B cell (primary cell): ENCODE results near the gene PRDM15. TPM values are rescaled to one million over a fixed set of nuclear protein-coding genes. Genes with fewer than 3 reads are reported as not detected.

ENCODE experiments used
- ATAC-seq: fragments of 200-7000 bp; cut with Tn5 transposase; one replicate; pipeline ENCODE4 v1.10.0; 2021; ENCODE audit warnings: low read depth, mild to moderate bottlenecking, moderate number of reproducible peaks, moderate library complexity
- CTCF ChIA-PET: fragments of 350-600 bp; sonication (Branson Sonifier 250); formaldehyde crosslinking; loops from one replicate; lab custom pipeline; 2021; ENCODE audit warnings: antibody characterized with exemption, inconsistent platforms; lab: Charles Lee
- POLR2A ChIA-PET: fragments of 350-600 bp; sonication (Branson Sonifier 250); formaldehyde crosslinking; loops from one replicate; lab custom pipeline; 2021; ENCODE audit warnings: antibody characterized with exemption; lab: Charles Lee
- DNase-seq: peaks from one replicate; pipeline ENCODE4 v3.0.0; 2013
- H2AFZ ChIP-seq: 2 replicates; pipeline ENCODE4 v1.6.1; 2012; ENCODE audit warnings: mild to moderate bottlenecking, low read depth, low read length; ENCODE audit not compliant: insufficient read depth, poor library complexity, severe bottlenecking
- H3K27ac ChIP-seq, 2 donors: 1 replicate in 1 of 2; 2 replicates in 1 of 2; pipeline ENCODE4 v1.5.1; 2012 to 2013; ENCODE audit warnings: low read length in 2 of 2, mild to moderate bottlenecking in 2 of 2, moderate library complexity in 1 of 2
- H3K27me3 ChIP-seq, 4 experiments: fragments of 200-600 bp in 1 of 4; sonication (generic) in 1 of 4; replicated peaks in 1 of 4; 1 replicate in 2 of 4; 2 replicates in 2 of 4; pipeline versions ENCODE4 v1.6.1 to v1.7.0; 2013 to 2016; ENCODE audit warnings: low read length in 3 of 4, mild to moderate bottlenecking in 2 of 4, mixed read lengths in 1 of 4, moderate library complexity in 1 of 4; ENCODE audit not compliant: insufficient read depth in 4 of 4, control insufficient read depth in 3 of 4; ENCODE audit errors: control extremely low read depth in 1 of 4
- H3K36me3 ChIP-seq, 2 experiments: replicated peaks in 1 of 2; 1 replicate in 1 of 2; 2 replicates in 1 of 2; pipeline versions ENCODE4 v1.6.1 to v1.7.1; 2013; ENCODE audit warnings: low read length in 1 of 2; ENCODE audit not compliant: insufficient read depth in 2 of 2, control insufficient read depth in 1 of 2; ENCODE audit errors: control extremely low read depth in 1 of 2, extremely low read depth in 1 of 2
- H3K4me1 ChIP-seq, 2 donors: fragments of 200-600 bp in 1 of 2; sonication (generic) in 1 of 2; 1 replicate in 1 of 2; 2 replicates in 1 of 2; pipeline versions ENCODE4 v1.5.1 to v1.6.1; 2013 to 2017; ENCODE audit warnings: low read length in 2 of 2; ENCODE audit not compliant: control insufficient read depth in 2 of 2, insufficient read depth in 2 of 2
- H3K4me2 ChIP-seq: replicated peaks from 2 replicates; pipeline ENCODE3; 2012; ENCODE audit warnings: mild to moderate bottlenecking, low read depth, low read length; ENCODE audit not compliant: poor library complexity, severe bottlenecking
- H3K4me3 ChIP-seq, 5 experiments: fragments of 200-600 bp in 1 of 5; sonication (generic) in 1 of 5; 1 replicate in 3 of 5; 2 replicates in 2 of 5; pipeline versions ENCODE4 v1.5.1 to v1.7.0; 2011 to 2016; ENCODE audit warnings: low read length in 4 of 5, mild to moderate bottlenecking in 4 of 5, low read depth in 2 of 5, control low read depth in 1 of 5, moderate library complexity in 1 of 5; ENCODE audit not compliant: insufficient read depth in 1 of 5; ENCODE audit errors: control extremely low read depth in 1 of 5, extremely low read depth in 1 of 5
- H3K79me2 ChIP-seq: fragments of 200-600 bp; sonication (generic); one replicate; pipeline ENCODE4 v1.6.0; 2016; ENCODE audit warnings: low read length; ENCODE audit not compliant: control insufficient read depth, insufficient read depth
- H3K9ac ChIP-seq: fragments of 200-600 bp; sonication (generic); 2 replicates; pipeline ENCODE4 v1.6.1; 2017; ENCODE audit warnings: mild to moderate bottlenecking, low read length, moderate library complexity
- H3K9me3 ChIP-seq, 3 donors: one replicate each; pipeline versions ENCODE4 v1.6.1 to v1.7.1; 2013; ENCODE audit warnings: low read length in 2 of 3; ENCODE audit not compliant: control insufficient read depth in 2 of 3, insufficient read depth in 1 of 3; ENCODE audit errors: control extremely low read depth in 1 of 3
- H4K20me1 ChIP-seq: 2 replicates; pipeline ENCODE4 v1.6.0; 2012; ENCODE audit warnings: mild to moderate bottlenecking, low read length; ENCODE audit not compliant: insufficient read depth, control insufficient read depth, poor library complexity, severe bottlenecking
- H3K27ac Mint-ChIP-seq: one replicate; pipeline ENCODE4 v1.8.0; 2021; ENCODE audit warnings: mixed read lengths
- H3K27me3 Mint-ChIP-seq: one replicate; pipeline ENCODE4 v1.8.0; 2021; ENCODE audit warnings: mixed read lengths
- H3K4me1 Mint-ChIP-seq: one replicate; pipeline ENCODE4 v1.8.0; 2021; ENCODE audit warnings: mixed read lengths
- H3K4me3 Mint-ChIP-seq: one replicate; pipeline ENCODE4 v1.8.0; 2021; ENCODE audit warnings: mixed read lengths
- H3K9me3 Mint-ChIP-seq: one replicate; pipeline ENCODE4 v1.8.0; 2022; ENCODE audit warnings: mixed read lengths; ENCODE audit not compliant: insufficient read depth
- EZH2 ChIP-seq: IDR thresholded peaks from 2 replicates; pipeline ENCODE4 v1.6.1; 2012; ENCODE audit warnings: borderline replicate concordance, low read depth, mild to moderate bottlenecking, moderate library complexity, low read length; ENCODE audit not compliant: insufficient read depth, poor library complexity, severe bottlenecking
- WGBS: methylation state at CpG from one replicate; pipeline ENCODE4 v1.1.5; 2013; ENCODE audit warnings: missing lambda C conversion rate; ENCODE audit not compliant: insufficient coverage; 5-methylcytosine and 5-hydroxymethylcytosine counted together
- intact Hi-C: fragments of 100-400 bp; cut with micrococcal nuclease; formaldehyde crosslinking; loops from one replicate; pipeline ENCODE4 v1.10.0; 2022
- polyA plus RNA-seq: library from polyadenylated mRNA; depleted of rRNA; stranded (reverse); fragments of >200 nt; gene quantifications from 2 replicates; pipeline ENCODE4 v1.2.3, GENCODE V29; 2012
- total RNA-seq, 2 donors: library from RNA; stranded (reverse); fragments of 120-200 nt in 1 of 2; gene quantifications; 1 replicate in 1 of 2; 2 replicates in 1 of 2; pipeline versions ENCODE4 v1.2.3 to v1.2.4, GENCODE V29; 2013 to 2022
- TF ChIP-seq, protein P1 (sequence below): fragments of 200-600 bp; IDR thresholded peaks from one replicate; pipeline ENCODE4 v1.8.0; 2022; ENCODE audit warnings: antibody characterized with exemption, mild to moderate bottlenecking

The PRDM15 gene
- total and polyA plus RNA-seq, 2 donors (not counting 1 experiment from before 2014, with no cell fraction given), result 21.3 to 29.2 TPM

- intact Hi-C loops, result no loop called here
- Histone ChIP-seq H3K27me3 (no peaks in the 10 kb centered on the region), H4K20me1 (peaks cover 47% of the 10 kb centered on the region), H3K9ac (no peak overlapping the region), H3K79me2 (peaks cover 82% of the 10 kb centered on the region), H3K9me3 (no peaks in the 10 kb centered on the region), H3K4me2 (no peak overlapping the region), H3K4me1 (peaks cover 20 to 21% of the 10 kb centered on the region in 2 donors), H3K27ac (no peak overlapping the region), H3K36me3 (peaks cover 0 to 6% of the 10 kb centered on the region in 2 experiments), H3K4me3 (no peak overlapping the region), H2AFZ (no peak overlapping the region)
- WGBS, result 100% methylated on average over 3 of the region's 6 CpGs
- CTCF ChIA-PET, result interaction anchor here (0.7 kb wide), 1 partner anchor 56 kb away, joined by 3 read pairs; no protein-coding TSS in a partner anchor
- Mint-ChIP-seq H3K4me1 (peaks cover 42% of the 10 kb centered on the region), H3K27me3 (no peaks in the 10 kb centered on the region), H3K9me3 (no peaks in the 10 kb centered on the region), H3K4me3 (no peak overlapping the region), H3K27ac (no peak overlapping the region)
- TF ChIP-seq, protein P1, sequence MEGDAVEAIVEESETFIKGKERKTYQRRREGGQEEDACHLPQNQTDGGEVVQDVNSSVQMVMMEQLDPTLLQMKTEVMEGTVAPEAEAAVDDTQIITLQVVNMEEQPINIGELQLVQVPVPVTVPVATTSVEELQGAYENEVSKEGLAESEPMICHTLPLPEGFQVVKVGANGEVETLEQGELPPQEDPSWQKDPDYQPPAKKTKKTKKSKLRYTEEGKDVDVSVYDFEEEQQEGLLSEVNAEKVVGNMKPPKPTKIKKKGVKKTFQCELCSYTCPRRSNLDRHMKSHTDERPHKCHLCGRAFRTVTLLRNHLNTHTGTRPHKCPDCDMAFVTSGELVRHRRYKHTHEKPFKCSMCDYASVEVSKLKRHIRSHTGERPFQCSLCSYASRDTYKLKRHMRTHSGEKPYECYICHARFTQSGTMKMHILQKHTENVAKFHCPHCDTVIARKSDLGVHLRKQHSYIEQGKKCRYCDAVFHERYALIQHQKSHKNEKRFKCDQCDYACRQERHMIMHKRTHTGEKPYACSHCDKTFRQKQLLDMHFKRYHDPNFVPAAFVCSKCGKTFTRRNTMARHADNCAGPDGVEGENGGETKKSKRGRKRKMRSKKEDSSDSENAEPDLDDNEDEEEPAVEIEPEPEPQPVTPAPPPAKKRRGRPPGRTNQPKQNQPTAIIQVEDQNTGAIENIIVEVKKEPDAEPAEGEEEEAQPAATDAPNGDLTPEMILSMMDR, result no peak
- TF ChIP-seq EZH2, result no peak
- POLR2A ChIA-PET, result no interaction called here
- ATAC-seq (no peak), DNase-seq (no peak)
Observed at GRCh38 chr21:41873426-41873825, 5.7 kb downstream of the PRDM15 start.

DNA sequence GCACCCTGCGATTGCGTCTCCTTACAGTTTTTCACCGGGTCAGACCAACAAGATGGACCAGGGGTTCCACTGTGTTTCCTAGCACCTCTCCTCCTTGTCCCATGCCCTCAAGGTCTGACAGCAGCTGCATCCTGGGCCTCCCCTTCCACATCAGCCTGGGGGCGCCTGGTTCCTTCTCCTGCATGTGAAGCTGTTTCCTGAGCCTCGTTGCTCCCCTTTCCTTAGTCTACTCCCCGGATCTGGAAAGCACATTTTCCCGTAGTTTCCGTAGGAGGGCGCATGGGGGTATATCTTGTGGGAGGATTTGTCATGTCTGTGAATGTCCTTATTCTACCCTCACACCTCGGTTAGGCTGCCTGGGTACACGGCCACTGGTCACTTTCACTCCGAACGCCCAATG lies 6.1 kb downstream of the PRDM15 start:
- no peak for DNase-seq
- TF ChIP-seq, protein P1, result no peak
- no peak for TF ChIP-seq EZH2
- peaks cover 0 to 6% of the 10 kb centered on the region in 2 experiments for H3K36me3 ChIP-seq
- 100% methylated on average over 3 of the region's 13 CpGs for WGBS
- Mint-ChIP-seq H3K27me3 (no peaks in the 10 kb centered on the region), H3K4me3 (no peak overlapping the region), H3K4me1 (peaks cover 44% of the 10 kb centered on the region), H3K27ac (no peak overlapping the region), H3K9me3 (no peaks in the 10 kb centered on the region)
- no peak for ATAC-seq
- POLR2A ChIA-PET, result no interaction called here
- CTCF ChIA-PET, result interaction anchor here (0.7 to 1.3 kb wide), 2 partner anchors 56 to 244 kb away, joined by 3 to 4 read pairs; no protein-coding TSS in a partner anchor
- peaks cover 21 to 23% of the 10 kb centered on the region in 2 donors for H3K4me1 ChIP-seq
- H3K27me3 ChIP-seq, result no peaks in the 10 kb centered on the region
- no peak overlapping the region for H3K4me2 ChIP-seq
- H2AFZ ChIP-seq, result no peak overlapping the region
- no peak overlapping the region for H3K27ac ChIP-seq
- H3K4me3 ChIP-seq, result no peak overlapping the region
- intact Hi-C loops, result no loop called here
- H4K20me1 ChIP-seq, result peaks cover 51% of the 10 kb centered on the region
- H3K79me2 ChIP-seq, result peaks cover 81% of the 10 kb centered on the region
- H3K9me3 ChIP-seq, result no peaks in the 10 kb centered on the region
- no peak overlapping the region for H3K9ac ChIP-seq
